HepG2 (cell line): ENCODE results near the gene PRKCE. TPM values are rescaled to one million over a fixed set of nuclear protein-coding genes. Genes with fewer than 3 reads are reported as not detected.
A peak's percentile ranks its signal among the peaks of the same experiment; 100 is the strongest.

Experiments
- ATAD3A ChIP-seq: sonication (generic); formaldehyde crosslinking; IDR thresholded peaks from 2 replicates; pipeline ENCODE4 v1.4.0; 2020; ENCODE audit warnings: missing genetic modification reagents
- DNMT3B ChIP-seq: conservative IDR thresholded peaks from 2 replicates; pipeline ENCODE4 v1.6.1; 2016; ENCODE audit warnings: missing biosample characterization, control low read depth
- GTF3A ChIP-seq: sonication (generic); formaldehyde crosslinking; conservative IDR thresholded peaks from 2 replicates; pipeline ENCODE4 v1.4.0; 2020; ENCODE audit warnings: mild to moderate bottlenecking, missing genetic modification reagents
- MLLT10 ChIP-seq: sonication (generic); formaldehyde crosslinking; IDR thresholded peaks from 2 replicates; pipeline ENCODE4 v1.4.0; 2020; ENCODE audit warnings: missing genetic modification reagents
- PHF21A ChIP-seq: sonication (generic); formaldehyde crosslinking; IDR thresholded peaks from 2 replicates; pipeline ENCODE4 v1.5.0; 2020; ENCODE audit warnings: mild to moderate bottlenecking, missing genetic modification reagents
- POLR2AphosphoS2 ChIP-seq: IDR thresholded peaks from 2 replicates; pipeline ENCODE4 v1.6.1; 2011; ENCODE audit warnings: low read depth, low read length, improper control_type of control experiment
- PPARG ChIP-seq: conservative IDR thresholded peaks from 2 replicates; pipeline ENCODE4 v1.6.1; 2016; ENCODE audit warnings: missing biosample characterization, missing genetic modification reagents
- SMYD3 ChIP-seq: sonication (generic); formaldehyde crosslinking; IDR thresholded peaks from 2 replicates; pipeline ENCODE4 v1.8.1; 2023; ENCODE audit warnings: mild to moderate bottlenecking, missing genetic modification reagents
- ZC3H13 ChIP-seq: sonication (generic); formaldehyde crosslinking; IDR thresholded peaks from 2 replicates; pipeline ENCODE4 v1.8.1; 2023; ENCODE audit warnings: mild to moderate bottlenecking, missing genetic modification reagents, moderate library complexity
- ZFYVE20 ChIP-seq: sonication (generic); formaldehyde crosslinking; IDR thresholded peaks from 2 replicates; pipeline ENCODE4 v1.8.0; 2023; ENCODE audit warnings: low read depth, mild to moderate bottlenecking, moderate library complexity, missing genetic modification reagents, borderline replicate concordance
- ZNF383 ChIP-seq: sonication (generic); formaldehyde crosslinking; IDR thresholded peaks from 2 replicates; pipeline ENCODE4 v1.4.0; 2020; ENCODE audit warnings: missing genetic modification reagents, mild to moderate bottlenecking, borderline replicate concordance
- ZNF441 ChIP-seq: sonication (generic); formaldehyde crosslinking; IDR thresholded peaks from 2 replicates; pipeline ENCODE4 v1.7.0; 2021; ENCODE audit warnings: missing genetic modification reagents, borderline replicate concordance
- ZNF546 ChIP-seq: sonication (generic); formaldehyde crosslinking; conservative IDR thresholded peaks from 2 replicates; pipeline ENCODE4 v1.8.1; 2023; ENCODE audit warnings: mild to moderate bottlenecking, missing genetic modification reagents
- ZNF615 ChIP-seq: sonication (generic); formaldehyde crosslinking; IDR thresholded peaks from 2 replicates; pipeline ENCODE4 v1.5.0; 2020; ENCODE audit warnings: mild to moderate bottlenecking, missing genetic modification reagents, borderline replicate concordance
- ZNF619 ChIP-seq: sonication (generic); formaldehyde crosslinking; IDR thresholded peaks from 2 replicates; pipeline ENCODE4 v1.4.0; 2020; ENCODE audit warnings: mild to moderate bottlenecking, missing genetic modification reagents
- ZNF772 ChIP-seq: sonication (generic); formaldehyde crosslinking; IDR thresholded peaks from 2 replicates; pipeline ENCODE4 v1.5.0; 2020; ENCODE audit warnings: mild to moderate bottlenecking, missing genetic modification reagents
- ZNF816 ChIP-seq: sonication (generic); formaldehyde crosslinking; IDR thresholded peaks from 2 replicates; pipeline ENCODE4 v1.8.0; 2022; ENCODE audit warnings: missing genetic modification reagents, mild to moderate bottlenecking, borderline replicate concordance
- polyA plus RNA-seq, 8 experiments: library from polyadenylated mRNA; depleted of rRNA in 3 of 8; stranded (reverse) in 7 of 8; unstranded in 1 of 8; fragments of >200 nt; fragmentation: Illumina TruSeq in 4 of 8; extraction: Trizol in 4 of 8; gene quantifications; 2 replicates each; pipeline versions ENCODE4 v1.2.1 to v1.2.3, GENCODE V29; 2011 to 2016; ENCODE audit warnings: low read depth in 4 of 8, missing spikeins in 1 of 8, mixed read lengths in 1 of 8; ENCODE audit not compliant: insufficient read depth in 1 of 8
- total RNA-seq, 5 experiments: library from RNA; depleted of rRNA; stranded (reverse); fragments of >200 nt; fragmentation: Illumina TruSeq; extraction: Trizol; gene quantifications; 2 replicates each; pipeline ENCODE4 v1.2.3, GENCODE V29; 2016; ENCODE audit warnings: low read depth in 1 of 5
- TF ChIP-seq, protein P1 (sequence below): sonication (generic); formaldehyde crosslinking; IDR thresholded peaks from 2 replicates; pipeline ENCODE4 v1.4.0; 2020; ENCODE audit warnings: missing genetic modification reagents, mild to moderate bottlenecking, borderline replicate concordance
- TF ChIP-seq, protein P2 (sequence below): sonication (generic); formaldehyde crosslinking; IDR thresholded peaks from 2 replicates; pipeline ENCODE4 v1.8.0; 2022; ENCODE audit warnings: missing genetic modification reagents, mild to moderate bottlenecking, inconsistent platforms, borderline replicate concordance
- TF ChIP-seq, protein P3 (sequence below): sonication (generic); formaldehyde crosslinking; IDR thresholded peaks from 2 replicates; pipeline ENCODE4 v1.4.0; 2020; ENCODE audit warnings: missing genetic modification reagents
- TF ChIP-seq, protein P4 (sequence below): sonication (generic); formaldehyde crosslinking; IDR thresholded peaks from 2 replicates; pipeline ENCODE4 v1.8.1; 2023; ENCODE audit warnings: mild to moderate bottlenecking, missing genetic modification reagents
- TF ChIP-seq, protein P5 (sequence below): sonication (generic); formaldehyde crosslinking; IDR thresholded peaks from 2 replicates; pipeline ENCODE4 v1.4.0; 2020; ENCODE audit warnings: mild to moderate bottlenecking, missing genetic modification reagents

Gene PRKCE
- total and polyA plus RNA-seq, 2 of the 13 experiments (the other 11 are each of a cell fraction or from before 2014, with no cell fraction given) = 1.0 to 3.9 TPM

DNA sequence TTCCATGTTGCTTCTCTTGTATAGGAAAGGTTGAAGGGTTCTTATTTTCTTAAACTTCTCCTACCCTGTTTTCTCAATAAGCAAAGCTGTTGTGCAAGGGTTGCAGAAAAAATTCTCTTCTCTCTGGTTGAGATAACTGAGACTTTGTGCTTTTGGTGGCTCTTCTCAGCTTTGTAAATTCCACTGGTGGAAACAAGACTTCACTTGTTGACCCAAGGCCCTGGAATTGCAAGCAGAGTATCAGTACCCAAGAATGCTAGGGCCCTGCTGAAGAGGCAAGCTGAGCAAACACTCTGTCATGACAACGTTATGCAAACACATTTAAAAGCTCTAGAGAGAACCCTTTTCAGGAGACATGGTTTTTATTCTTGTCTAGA is 351.0 kb downstream of the PRKCE start (continued):
- TF ChIP-seq, protein P1, sequence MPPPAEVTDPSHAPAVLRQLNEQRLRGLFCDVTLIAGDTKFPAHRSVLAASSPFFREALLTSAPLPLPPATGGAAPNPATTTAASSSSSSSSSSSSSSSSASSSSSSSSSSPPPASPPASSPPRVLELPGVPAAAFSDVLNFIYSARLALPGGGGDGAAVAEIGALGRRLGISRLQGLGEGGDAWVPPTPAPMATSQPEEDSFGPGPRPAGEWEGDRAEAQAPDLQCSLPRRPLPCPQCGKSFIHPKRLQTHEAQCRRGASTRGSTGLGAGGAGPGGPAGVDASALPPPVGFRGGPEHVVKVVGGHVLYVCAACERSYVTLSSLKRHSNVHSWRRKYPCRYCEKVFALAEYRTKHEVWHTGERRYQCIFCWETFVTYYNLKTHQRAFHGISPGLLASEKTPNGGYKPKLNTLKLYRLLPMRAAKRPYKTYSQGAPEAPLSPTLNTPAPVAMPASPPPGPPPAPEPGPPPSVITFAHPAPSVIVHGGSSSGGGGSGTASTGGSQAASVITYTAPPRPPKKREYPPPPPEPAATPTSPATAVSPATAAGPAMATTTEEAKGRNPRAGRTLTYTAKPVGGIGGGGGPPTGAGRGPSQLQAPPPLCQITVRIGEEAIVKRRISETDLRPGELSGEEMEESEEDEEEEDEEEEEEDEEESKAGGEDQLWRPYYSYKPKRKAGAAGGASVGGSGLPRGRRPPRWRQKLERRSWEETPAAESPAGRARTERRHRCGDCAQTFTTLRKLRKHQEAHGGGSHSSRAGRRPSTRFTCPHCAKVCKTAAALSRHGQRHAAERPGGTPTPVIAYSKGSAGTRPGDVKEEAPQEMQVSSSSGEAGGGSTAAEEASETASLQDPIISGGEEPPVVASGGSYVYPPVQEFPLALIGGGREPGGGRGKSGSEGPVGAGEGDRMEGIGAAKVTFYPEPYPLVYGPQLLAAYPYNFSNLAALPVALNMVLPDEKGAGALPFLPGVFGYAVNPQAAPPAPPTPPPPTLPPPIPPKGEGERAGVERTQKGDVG = no peak
- TF ChIP-seq, protein P2, sequence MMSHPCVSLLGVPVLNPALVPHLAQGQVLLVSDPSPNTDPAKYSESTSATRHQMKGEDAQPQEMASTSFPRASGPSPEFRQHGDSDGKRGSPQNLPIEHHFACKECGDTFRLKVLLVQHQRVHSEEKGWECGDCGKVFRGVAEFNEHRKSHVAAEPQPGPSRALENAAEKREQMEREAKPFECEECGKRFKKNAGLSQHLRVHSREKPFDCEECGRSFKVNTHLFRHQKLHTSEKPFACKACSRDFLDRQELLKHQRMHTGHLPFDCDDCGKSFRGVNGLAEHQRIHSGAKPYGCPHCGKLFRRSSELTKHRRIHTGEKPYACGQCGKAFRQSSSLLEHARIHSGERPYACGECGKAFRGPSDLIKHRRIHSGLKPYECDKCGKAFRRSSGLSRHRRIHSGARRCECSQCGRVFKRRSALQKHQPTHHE (CRISPR knock-in tag) = no peak
- TF ChIP-seq ZNF546 (CRISPR knock-in tag) (no peak), ZFYVE20 (no peak), PHF21A (CRISPR knock-in tag) (no peak), ZNF816 (CRISPR knock-in tag) (no peak), MLLT10 (CRISPR knock-in tag) (no peak), POLR2AphosphoS2 (no peak), ZNF441 (CRISPR knock-in tag) (no peak), ZNF615 (CRISPR knock-in tag) (no peak), ZNF383 (CRISPR knock-in tag) (no peak), DNMT3B (CRISPR knock-in tag) (no peak; the same call in 1 of the 2 replicates), ZNF772 (CRISPR knock-in tag) (no peak), SMYD3 (CRISPR knock-in tag) (no peak), GTF3A (CRISPR knock-in tag) (no peak), ATAD3A (CRISPR knock-in tag) (no peak), ZC3H13 (CRISPR knock-in tag) (no peak), PPARG (CRISPR knock-in tag) (0 out of 2 replicates have a peak, but pooled peaks have one; percentile 22), ZNF619 (no peak)
- TF ChIP-seq, protein P3, sequence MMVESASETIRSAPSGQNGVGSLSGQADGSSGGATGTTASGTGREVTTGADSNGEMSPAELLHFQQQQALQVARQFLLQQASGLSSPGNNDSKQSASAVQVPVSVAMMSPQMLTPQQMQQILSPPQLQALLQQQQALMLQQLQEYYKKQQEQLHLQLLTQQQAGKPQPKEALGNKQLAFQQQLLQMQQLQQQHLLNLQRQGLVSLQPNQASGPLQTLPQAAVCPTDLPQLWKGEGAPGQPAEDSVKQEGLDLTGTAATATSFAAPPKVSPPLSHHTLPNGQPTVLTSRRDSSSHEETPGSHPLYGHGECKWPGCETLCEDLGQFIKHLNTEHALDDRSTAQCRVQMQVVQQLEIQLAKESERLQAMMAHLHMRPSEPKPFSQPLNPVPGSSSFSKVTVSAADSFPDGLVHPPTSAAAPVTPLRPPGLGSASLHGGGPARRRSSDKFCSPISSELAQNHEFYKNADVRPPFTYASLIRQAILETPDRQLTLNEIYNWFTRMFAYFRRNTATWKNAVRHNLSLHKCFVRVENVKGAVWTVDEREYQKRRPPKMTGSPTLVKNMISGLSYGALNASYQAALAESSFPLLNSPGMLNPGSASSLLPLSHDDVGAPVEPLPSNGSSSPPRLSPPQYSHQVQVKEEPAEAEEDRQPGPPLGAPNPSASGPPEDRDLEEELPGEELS (CRISPR knock-in tag) = peak; percentile 52; the same call in 1 of the 2 replicates
- TF ChIP-seq, protein P4, sequence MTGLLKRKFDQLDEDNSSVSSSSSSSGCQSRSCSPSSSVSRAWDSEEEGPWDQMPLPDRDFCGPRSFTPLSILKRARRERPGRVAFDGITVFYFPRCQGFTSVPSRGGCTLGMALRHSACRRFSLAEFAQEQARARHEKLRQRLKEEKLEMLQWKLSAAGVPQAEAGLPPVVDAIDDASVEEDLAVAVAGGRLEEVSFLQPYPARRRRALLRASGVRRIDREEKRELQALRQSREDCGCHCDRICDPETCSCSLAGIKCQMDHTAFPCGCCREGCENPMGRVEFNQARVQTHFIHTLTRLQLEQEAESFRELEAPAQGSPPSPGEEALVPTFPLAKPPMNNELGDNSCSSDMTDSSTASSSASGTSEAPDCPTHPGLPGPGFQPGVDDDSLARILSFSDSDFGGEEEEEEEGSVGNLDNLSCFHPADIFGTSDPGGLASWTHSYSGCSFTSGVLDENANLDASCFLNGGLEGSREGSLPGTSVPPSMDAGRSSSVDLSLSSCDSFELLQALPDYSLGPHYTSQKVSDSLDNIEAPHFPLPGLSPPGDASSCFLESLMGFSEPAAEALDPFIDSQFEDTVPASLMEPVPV (CRISPR knock-in tag) = no peak
- TF ChIP-seq, protein P5, sequence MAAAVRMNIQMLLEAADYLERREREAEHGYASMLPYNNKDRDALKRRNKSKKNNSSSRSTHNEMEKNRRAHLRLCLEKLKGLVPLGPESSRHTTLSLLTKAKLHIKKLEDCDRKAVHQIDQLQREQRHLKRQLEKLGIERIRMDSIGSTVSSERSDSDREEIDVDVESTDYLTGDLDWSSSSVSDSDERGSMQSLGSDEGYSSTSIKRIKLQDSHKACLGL (CRISPR knock-in tag) = no peak
